Progenitor cell of endocrine pancreas (in vitro differentiated cells): Measurements from ENCODE around the gene OR6C2. TPM values are rescaled to one million over a fixed set of nuclear protein-coding genes. Genes with fewer than 3 reads are reported as not detected.
A peak's percentile ranks its signal among the peaks of the same experiment; 100 is the strongest.
"Not testable (repeated sequence)": the region's sequence is repeated elsewhere in the genome, so short reads cannot be mapped to it uniquely, and the experiment has no call there.

Source experiments
- DNase-seq: peaks from one replicate; pipeline ENCODE4 v3.0.0; 2021; ENCODE audit warnings: low spot score; ENCODE audit not compliant: unreplicated experiment
- H3K27ac Mint-ChIP-seq: 2 replicates; pipeline ENCODE4 v1.8.0; 2021; ENCODE audit warnings: mild to moderate bottlenecking, moderate library complexity, mixed read lengths
- H3K27me3 Mint-ChIP-seq: 2 replicates; pipeline ENCODE4 v1.8.0; 2021; ENCODE audit warnings: mixed read lengths
- H3K36me3 Mint-ChIP-seq: 2 replicates; pipeline ENCODE4 v1.8.0; 2022; ENCODE audit warnings: mixed read lengths; ENCODE audit not compliant: insufficient read depth
- H3K4me1 Mint-ChIP-seq: 2 replicates; pipeline ENCODE4 v1.8.0; 2021; ENCODE audit warnings: low read depth, mixed read lengths
- H3K4me3 Mint-ChIP-seq: 2 replicates; pipeline ENCODE4 v1.8.0; 2021; ENCODE audit warnings: low read depth, mild to moderate bottlenecking, moderate library complexity, mixed read lengths
- H3K9me3 Mint-ChIP-seq: 2 replicates; pipeline ENCODE4 v1.8.0; 2021; ENCODE audit warnings: low read depth, mixed read lengths
- CTCF ChIP-seq: fragments of 200-600 bp; sonication (generic); IDR thresholded peaks from one replicate; pipeline ENCODE4 v1.5.0; 2021; ENCODE audit warnings: antibody characterized with exemption, mild to moderate bottlenecking; ENCODE audit not compliant: unreplicated experiment
- long read RNA-seq: library from polyadenylated mRNA; unstranded; transcript quantifications from one replicate; pipeline ENCODE4 v2.0.0, GENCODE V29; 2020
- total RNA-seq: library from RNA; stranded (reverse); gene quantifications from 2 replicates; pipeline ENCODE4 v1.2.1, GENCODE V29; 2021

The OR6C2 gene
- not detected in 2 replicates for total RNA-seq
- long read RNA-seq: 0 reads

GRCh38 chr12:55443776-55444175, at the start of gene OR6C2:
OR6C2 (plus strand) TSS chr12:55444076; CDS start chr12:55452214, 8,138 bp downstream.
- peaks cover 15% of the 10 kb centered on the region for H3K9me3 Mint-ChIP-seq

GRCh38 chr12:55396326-55396725, 47.5 kb upstream of the OR6C2 start:
- no peaks in the 10 kb centered on the region for H3K9me3 Mint-ChIP-seq
- TF ChIP-seq CTCF: no peak
- H3K36me3 Mint-ChIP-seq: no peaks in the 10 kb centered on the region
- no peak overlapping the region for H3K27ac Mint-ChIP-seq
- no peak overlapping the region for H3K4me3 Mint-ChIP-seq
- H3K27me3 Mint-ChIP-seq: no peaks in the 10 kb centered on the region
- DNase-seq: no peak
- no peaks in the 10 kb centered on the region for H3K4me1 Mint-ChIP-seq

More at GRCh38 chr12:55443776-55444175, at the start of gene OR6C2:
- no peak for TF ChIP-seq CTCF
- H3K4me3 Mint-ChIP-seq: no peak within 1 kb of the TSS
- no peak within 1 kb of the TSS for H3K27ac Mint-ChIP-seq
- H3K4me1 Mint-ChIP-seq: no peaks in the 10 kb centered on the region
- no peaks in the 10 kb centered on the region for H3K27me3 Mint-ChIP-seq
- no peaks in the 10 kb centered on the region for H3K36me3 Mint-ChIP-seq
- DNase-seq: no peak

- no peak for DNase-seq
- H3K36me3 Mint-ChIP-seq: no peaks in the 10 kb centered on the region
- H3K9me3 Mint-ChIP-seq: peaks cover 5% of the 10 kb centered on the region
- no peak for TF ChIP-seq CTCF
- H3K27me3 Mint-ChIP-seq: no peaks in the 10 kb centered on the region
- H3K4me1 Mint-ChIP-seq: no peaks in the 10 kb centered on the region
- H3K27ac Mint-ChIP-seq: no peak within 1 kb of the TSS
- H3K4me3 Mint-ChIP-seq: no peak within 1 kb of the TSS
Measured at GRCh38 chr12:55400229-55400628, 43.6 kb upstream of the OR6C2 start, which contains the start of gene OR6C65. OR6C65 (plus strand) TSS chr12:55400529; CDS start chr12:55400529, 0 bp downstream.

GRCh38 chr12:55407866-55408265, 36.0 kb upstream of the OR6C2 start:
- Mint-ChIP-seq H3K4me1 (no peaks in the 10 kb centered on the region), H3K27me3 (no peaks in the 10 kb centered on the region), H3K4me3 (no peak overlapping the region), H3K9me3 (peaks cover 9% of the 10 kb centered on the region), H3K36me3 (no peaks in the 10 kb centered on the region), H3K27ac (no peak overlapping the region)
- no peak for DNase-seq
- no peak for TF ChIP-seq CTCF

GRCh38 chr12:55409133-55409532, 34.7 kb upstream of the OR6C2 start:
- H3K27ac Mint-ChIP-seq, H3K27me3 Mint-ChIP-seq, H3K9me3 Mint-ChIP-seq, H3K4me3 Mint-ChIP-seq, H3K36me3 Mint-ChIP-seq, DNase-seq, H3K4me1 Mint-ChIP-seq: not testable (repeated sequence)

GRCh38 chr12:55412138-55412537, 31.7 kb upstream of the OR6C2 start:
- H3K9me3 Mint-ChIP-seq, H3K4me1 Mint-ChIP-seq, H3K27me3 Mint-ChIP-seq, DNase-seq, H3K27ac Mint-ChIP-seq, H3K4me3 Mint-ChIP-seq, H3K36me3 Mint-ChIP-seq: not testable (repeated sequence)

- not testable (repeated sequence) for H3K9me3 Mint-ChIP-seq, H3K4me1 Mint-ChIP-seq, DNase-seq, H3K4me3 Mint-ChIP-seq, H3K27me3 Mint-ChIP-seq, H3K27ac Mint-ChIP-seq, H3K36me3 Mint-ChIP-seq
Measured at GRCh38 chr12:55413498-55414388, 30.1 kb upstream of the OR6C2 start.

GRCh38 chr12:55414396-55414823, 29.5 kb upstream of the OR6C2 start:
- H3K4me3 Mint-ChIP-seq: peak overlapping the region; percentile 60
- not testable (repeated sequence) for H3K36me3 Mint-ChIP-seq, H3K9me3 Mint-ChIP-seq, DNase-seq, H3K27me3 Mint-ChIP-seq, H3K4me1 Mint-ChIP-seq
- peak overlapping the region; percentile 62 for H3K27ac Mint-ChIP-seq

- DNase-seq, H3K9me3 Mint-ChIP-seq, H3K36me3 Mint-ChIP-seq, H3K4me1 Mint-ChIP-seq, H3K27me3 Mint-ChIP-seq: not testable (repeated sequence)
- peak overlapping the region; percentile 84 for H3K27ac Mint-ChIP-seq
- H3K4me3 Mint-ChIP-seq: peak overlapping the region; percentile 75
Measured at GRCh38 chr12:55414889-55415288, 29.0 kb upstream of the OR6C2 start.
